DMS 273 (cell line): ENCODE results near the gene KCNJ1.
A peak's percentile ranks its signal among the peaks of the same experiment; 100 is the strongest.

Source experiments
- DNase-seq: peaks from one replicate; lab custom pipeline; 2025; ENCODE audit not compliant: unreplicated experiment; lab: John Stamatoyannopoulos, UW

The KCNJ1 gene

GRCh38 chr11:128884054-128884453 is 17.0 kb upstream of the KCNJ1 start:
- DNase-seq: no peak

GRCh38 chr11:128882451-128882850 is 15.4 kb upstream of the KCNJ1 start:
- DNase-seq: peak; percentile 5

GRCh38 chr11:128881221-128881620 is 14.1 kb upstream of the KCNJ1 start:
- no peak for DNase-seq

- no peak for DNase-seq
These were observed 12.7 kb upstream of the KCNJ1 start for GRCh38 chr11:128879817-128880216.

GRCh38 chr11:128878455-128878854 is 11.4 kb upstream of the KCNJ1 start:
- DNase-seq: peak; percentile 64

GRCh38 chr11:128877726-128878125 is 10.6 kb upstream of the KCNJ1 start:
- no peak for DNase-seq

GRCh38 chr11:128876133-128876650 is 9.1 kb upstream of the KCNJ1 start:
- DNase-seq: no peak

GRCh38 chr11:128874427-128874826 is 7.3 kb upstream of the KCNJ1 start:
- no peak for DNase-seq

- no peak for DNase-seq
These were observed 5.5 kb upstream of the KCNJ1 start for GRCh38 chr11:128872594-128872993.

- no peak for DNase-seq
These were observed 5.0 kb upstream of the KCNJ1 start for GRCh38 chr11:128872094-128872493.

- DNase-seq: no peak
These were observed 4.1 kb upstream of the KCNJ1 start for GRCh38 chr11:128871168-128871610.

GRCh38 chr11:128868841-128869671 is 2.0 kb upstream of the KCNJ1 start:
- no peak for DNase-seq

- no peak for DNase-seq
These were observed 1.6 kb downstream of the KCNJ1 start for GRCh38 chr11:128865490-128865889.

- DNase-seq: no peak
These were observed 4.0 kb downstream of the KCNJ1 start for GRCh38 chr11:128862908-128863660.

GRCh38 chr11:128862406-128862805 is 4.7 kb downstream of the KCNJ1 start:
- no peak for DNase-seq

GRCh38 chr11:128860571-128861361 is 6.3 kb downstream of the KCNJ1 start:
- DNase-seq: no peak

- peak; percentile 21 for DNase-seq
These were observed 7.3 kb downstream of the KCNJ1 start for GRCh38 chr11:128859563-128860441.

GRCh38 chr11:128857341-128857740 is 9.8 kb downstream of the KCNJ1 start:
- no peak for DNase-seq

- no peak for DNase-seq
These were observed 10.9 kb downstream of the KCNJ1 start for GRCh38 chr11:128856241-128856640.

- no peak for DNase-seq
These were observed 12.3 kb downstream of the KCNJ1 start for GRCh38 chr11:128854841-128855240.
